Measurements from ENCODE around the gene TET3.

DNA sequence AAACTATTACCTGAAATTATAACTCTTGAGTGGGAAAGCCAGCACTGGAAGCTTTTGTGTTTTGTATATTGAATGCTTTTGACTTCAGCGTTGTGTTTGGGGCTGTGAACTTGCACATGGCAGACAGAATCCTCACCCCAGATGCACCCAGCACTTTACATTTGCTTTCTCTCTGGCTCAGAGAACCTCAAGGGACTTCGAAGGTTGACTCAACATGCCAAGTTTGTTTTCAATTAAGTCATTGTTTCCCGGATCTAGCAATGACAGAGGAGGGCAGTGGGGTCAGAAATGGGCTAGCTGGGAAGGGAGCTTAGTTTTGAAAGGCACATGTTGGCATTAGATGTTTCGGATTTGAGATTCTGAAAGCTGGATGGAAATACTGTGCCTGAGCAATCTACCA, 22.4 kb downstream of the TET3 start:
- TF ChIP-seq, protein P1, sequence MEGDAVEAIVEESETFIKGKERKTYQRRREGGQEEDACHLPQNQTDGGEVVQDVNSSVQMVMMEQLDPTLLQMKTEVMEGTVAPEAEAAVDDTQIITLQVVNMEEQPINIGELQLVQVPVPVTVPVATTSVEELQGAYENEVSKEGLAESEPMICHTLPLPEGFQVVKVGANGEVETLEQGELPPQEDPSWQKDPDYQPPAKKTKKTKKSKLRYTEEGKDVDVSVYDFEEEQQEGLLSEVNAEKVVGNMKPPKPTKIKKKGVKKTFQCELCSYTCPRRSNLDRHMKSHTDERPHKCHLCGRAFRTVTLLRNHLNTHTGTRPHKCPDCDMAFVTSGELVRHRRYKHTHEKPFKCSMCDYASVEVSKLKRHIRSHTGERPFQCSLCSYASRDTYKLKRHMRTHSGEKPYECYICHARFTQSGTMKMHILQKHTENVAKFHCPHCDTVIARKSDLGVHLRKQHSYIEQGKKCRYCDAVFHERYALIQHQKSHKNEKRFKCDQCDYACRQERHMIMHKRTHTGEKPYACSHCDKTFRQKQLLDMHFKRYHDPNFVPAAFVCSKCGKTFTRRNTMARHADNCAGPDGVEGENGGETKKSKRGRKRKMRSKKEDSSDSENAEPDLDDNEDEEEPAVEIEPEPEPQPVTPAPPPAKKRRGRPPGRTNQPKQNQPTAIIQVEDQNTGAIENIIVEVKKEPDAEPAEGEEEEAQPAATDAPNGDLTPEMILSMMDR (IDR thresholded peaks at IDR 0.05; ENCODE audit: low read depth, low read length, poor library complexity, severe bottlenecking), result no peak
- TF ChIP-seq EZH2phosphoT487 (IDR thresholded peaks at IDR 0.05; ENCODE audit: borderline replicate concordance, low read length), result no peak
